H9 (cell line): Measurements from ENCODE around the gene ITPKA. TPM values are rescaled to one million over a fixed set of nuclear protein-coding genes. Genes with fewer than 3 reads are reported as not detected.

ENCODE experiments used
- DNase-seq: peaks from one replicate; pipeline ENCODE4 v3.0.0-alpha.2; 2017
- H2AFZ ChIP-seq: one replicate; pipeline ENCODE4 v1.6.1; 2013; ENCODE audit warnings: mild to moderate bottlenecking, low read length, control low read depth, moderate library complexity
- H2AK5ac ChIP-seq: 2 replicates; pipeline ENCODE4 v1.6.1; 2013; ENCODE audit warnings: low read length, control low read depth, mixed read lengths; ENCODE audit not compliant: insufficient read length
- H2BK120ac ChIP-seq: one replicate; pipeline ENCODE4 v1.6.1; 2013; ENCODE audit warnings: low read depth, mild to moderate bottlenecking, low read length, control low read depth, inconsistent platforms; ENCODE audit not compliant: poor library complexity, severe bottlenecking
- H2BK12ac ChIP-seq: 2 replicates; pipeline ENCODE4 v1.6.1; 2013; ENCODE audit warnings: low read length, control low read depth, mixed read lengths, low read depth; ENCODE audit not compliant: insufficient read length
- H2BK15ac ChIP-seq: 2 replicates; pipeline ENCODE4 v1.6.1; 2013; ENCODE audit warnings: low read depth, low read length, control low read depth
- H2BK20ac ChIP-seq: one replicate; pipeline ENCODE4 v1.6.1; 2013; ENCODE audit warnings: low read depth, mild to moderate bottlenecking, low read length, control low read depth, inconsistent platforms; ENCODE audit not compliant: poor library complexity, severe bottlenecking
- H2BK5ac ChIP-seq: 2 replicates; pipeline ENCODE4 v1.6.1; 2013; ENCODE audit warnings: low read length, control low read depth, mixed read lengths; ENCODE audit not compliant: insufficient read length
- H3K14ac ChIP-seq: 2 replicates; pipeline ENCODE4 v1.6.1; 2013; ENCODE audit warnings: low read length, control low read depth; ENCODE audit not compliant: insufficient read depth
- H3K18ac ChIP-seq: 2 replicates; pipeline ENCODE4 v1.6.1; 2013; ENCODE audit warnings: low read depth, mild to moderate bottlenecking, mixed read lengths, low read length, control low read depth; ENCODE audit not compliant: insufficient read length
- H3K23ac ChIP-seq: 2 replicates; pipeline ENCODE4 v1.6.1; 2013; ENCODE audit warnings: low read length, control low read depth, mixed read lengths, low read depth; ENCODE audit not compliant: insufficient read length
- H3K23me2 ChIP-seq: 2 replicates; pipeline ENCODE4 v1.6.1; 2013; ENCODE audit warnings: low read depth, mild to moderate bottlenecking, mixed read lengths, low read length, control low read depth; ENCODE audit not compliant: insufficient read length, poor library complexity, severe bottlenecking
- H3K27ac ChIP-seq: 2 replicates; pipeline ENCODE4 v1.5.1; 2013; ENCODE audit warnings: low read length, control low read depth, mixed read lengths, low read depth; ENCODE audit not compliant: insufficient read length
- H3K27me3 ChIP-seq: 2 replicates; pipeline ENCODE4 v1.6.1; 2013; ENCODE audit warnings: low read length, control low read depth, inconsistent platforms; ENCODE audit not compliant: insufficient read depth
- H3K4ac ChIP-seq: 2 replicates; pipeline ENCODE4 v1.6.1; 2013; ENCODE audit warnings: low read depth, mild to moderate bottlenecking, control low read depth, inconsistent platforms, low read length, moderate library complexity
- H3K4me1 ChIP-seq: 2 replicates; pipeline ENCODE4 v1.6.1; 2013; ENCODE audit warnings: low read length, control low read depth, inconsistent platforms; ENCODE audit not compliant: insufficient read depth
- H3K4me2 ChIP-seq: 2 replicates; pipeline ENCODE4 v1.6.1; 2013; ENCODE audit warnings: low read length, control low read depth, mixed read lengths; ENCODE audit not compliant: insufficient read length, insufficient read depth
- H3K56ac ChIP-seq: 2 replicates; pipeline ENCODE4 v1.6.1; 2013; ENCODE audit warnings: low read depth, mild to moderate bottlenecking, mixed read lengths, low read length, control low read depth; ENCODE audit not compliant: insufficient read length
- H3K79me1 ChIP-seq: 2 replicates; pipeline ENCODE4 v1.6.1; 2013; ENCODE audit warnings: low read depth, mild to moderate bottlenecking, moderate library complexity, low read length, control low read depth, inconsistent platforms; ENCODE audit not compliant: insufficient read depth, poor library complexity, severe bottlenecking
- H3K79me2 ChIP-seq: 2 replicates; pipeline ENCODE4 v1.6.1; 2013; ENCODE audit warnings: low read length, control low read depth, inconsistent platforms; ENCODE audit not compliant: insufficient read depth
- H3K9ac ChIP-seq: 2 replicates; pipeline ENCODE4 v1.6.1; 2013; ENCODE audit warnings: low read length, control low read depth, mixed read lengths; ENCODE audit not compliant: insufficient read length; ENCODE audit errors: extremely low read depth
- H3K9me3 ChIP-seq: one replicate; pipeline ENCODE4 v1.6.1; 2013; ENCODE audit warnings: low read depth, low read length, inconsistent platforms; ENCODE audit not compliant: control insufficient read depth
- H3T11ph ChIP-seq: one replicate; pipeline ENCODE4 v1.6.1; 2013; ENCODE audit warnings: mild to moderate bottlenecking, low read length, control low read depth, inconsistent platforms
- H4K20me1 ChIP-seq: one replicate; pipeline ENCODE4 v1.6.1; 2013; ENCODE audit not compliant: control insufficient read depth, insufficient read length, insufficient read depth
- H4K5ac ChIP-seq: 2 replicates; pipeline ENCODE4 v1.6.1; 2013; ENCODE audit warnings: low read depth, mild to moderate bottlenecking, mixed read lengths, low read length, control low read depth; ENCODE audit not compliant: insufficient read length
- H4K8ac ChIP-seq: replicated peaks from 2 replicates; pipeline ENCODE4 v1.6.1; 2013; ENCODE audit warnings: low read length, control low read depth, mixed read lengths, low read depth; ENCODE audit not compliant: insufficient read length
- H4K91ac ChIP-seq: 2 replicates; pipeline ENCODE4 v1.6.1; 2013; ENCODE audit warnings: low read depth, mild to moderate bottlenecking, moderate library complexity, mixed read lengths, low read length, control low read depth; ENCODE audit not compliant: insufficient read length
- H3K27ac Mint-ChIP-seq, 3 experiments: 2 replicates in 2 of 3; 3 replicates in 1 of 3; pipeline ENCODE4 v1.8.0; 2020 to 2021; ENCODE audit warnings: mixed read lengths in 3 of 3, mild to moderate bottlenecking in 1 of 3, moderate library complexity in 1 of 3
- H3K27me3 Mint-ChIP-seq: 2 replicates; pipeline ENCODE4 v1.8.0; 2021; ENCODE audit warnings: low read depth, mild to moderate bottlenecking, moderate library complexity, mixed read lengths
- H3K36me3 Mint-ChIP-seq, 3 experiments: 2 replicates in 2 of 3; 3 replicates in 1 of 3; pipeline ENCODE4 v1.8.0; 2020 to 2021; ENCODE audit warnings: low read depth in 3 of 3, mixed read lengths in 3 of 3; ENCODE audit not compliant: insufficient read depth in 1 of 3
- H3K4me1 Mint-ChIP-seq, 2 experiments: 2 replicates each; pipeline ENCODE4 v1.8.0; 2020; ENCODE audit warnings: mixed read lengths in 2 of 2
- H3K4me3 Mint-ChIP-seq, 2 experiments: 2 replicates in 1 of 2; 3 replicates in 1 of 2; pipeline ENCODE4 v1.8.0; 2020 to 2021; ENCODE audit warnings: mild to moderate bottlenecking in 2 of 2, mixed read lengths in 2 of 2, moderate library complexity in 1 of 2
- H3K9me3 Mint-ChIP-seq, 2 experiments: 2 replicates in 1 of 2; 3 replicates in 1 of 2; pipeline ENCODE4 v1.8.0; 2020; ENCODE audit warnings: mild to moderate bottlenecking in 2 of 2, mixed read lengths in 2 of 2, moderate library complexity in 1 of 2
- CTCF ChIP-seq: fragments of 200-600 bp; sonication (generic); conservative IDR thresholded peaks from 3 replicates; pipeline ENCODE4 v1.8.0; 2021; ENCODE audit warnings: antibody characterized with exemption, mild to moderate bottlenecking
- WGBS: extraction: QIAGEN DNeasy Blood & Tissue Kit; methylation state at CpG from one replicate; pipeline ENCODE4 v1.1.7; 2013; ENCODE audit warnings: missing lambda C conversion rate, low lambda C conversion rate, mixed read lengths; ENCODE audit not compliant: insufficient read length; ENCODE audit errors: extremely low coverage; 5-methylcytosine and 5-hydroxymethylcytosine counted together
- total RNA-seq: library from RNA; stranded (reverse); gene quantifications from 2 replicates; pipeline ENCODE4 v1.2.1, GENCODE V29; 2021

The ITPKA gene
- total RNA-seq, 1 experiment from 2014 or later, result 0.77 TPM

GRCh38 chr15:41474941-41475340, 18.7 kb upstream of the ITPKA start:
- Histone ChIP-seq H3K9ac (no peak overlapping the region), H3K23me2 (no peaks in the 10 kb centered on the region), H3K4me2 (no peak overlapping the region), H2BK15ac (no peak overlapping the region), H3K27me3 (no peaks in the 10 kb centered on the region), H4K8ac (no peak overlapping the region), H3K9me3 (no peaks in the 10 kb centered on the region), H2AFZ (no peak overlapping the region), H3K79me2 (no peaks in the 10 kb centered on the region), H4K5ac (no peak overlapping the region), H4K20me1 (no peaks in the 10 kb centered on the region), H3T11ph (no peak overlapping the region), H2BK5ac (no peak overlapping the region), H3K79me1 (no peaks in the 10 kb centered on the region), H3K27ac (no peak overlapping the region), H2AK5ac (no peak overlapping the region), H3K56ac (no peak overlapping the region), H3K14ac (no peak overlapping the region), H3K4ac (no peak overlapping the region), H4K91ac (no peak overlapping the region), H2BK12ac (no peak overlapping the region), H3K4me1 (no peaks in the 10 kb centered on the region), H3K18ac (no peak overlapping the region), H3K23ac (no peak overlapping the region), H2BK20ac (no peak overlapping the region), H2BK120ac (no peak overlapping the region)
- H3K36me3 Mint-ChIP-seq, result peaks cover 49 to 80% (median 79%) of the 10 kb centered on the region in 3 experiments; a peak in 6 of 7 replicates
- TF ChIP-seq CTCF, result no peak
- H3K4me3 Mint-ChIP-seq, result no peak overlapping the region
- H3K27ac Mint-ChIP-seq, result no peak overlapping the region
- no peak for DNase-seq
- WGBS, result no CpG with 5 or more reads among the region's 2 CpGs
- no peaks in the 10 kb centered on the region for H3K27me3 Mint-ChIP-seq
- H3K4me1 Mint-ChIP-seq, result no peaks in the 10 kb centered on the region
- H3K9me3 Mint-ChIP-seq, result no peaks in the 10 kb centered on the region
